ENCODE measurements around the gene MNT. TPM values are rescaled to one million over a fixed set of nuclear protein-coding genes. Genes with fewer than 3 reads are reported as not detected.

The MNT gene
- total RNA-seq, 1 experiment from 2014 or later = 24.4 TPM

GRCh38 chr17:2390199-2390836 is 10.5 kb downstream of the MNT start:
- TF ChIP-seq CTCF (IDR thresholded peaks at IDR 0.05; ENCODE audit: insufficient read depth in 1 of 2, low read depth in 1 of 2, low read length in 1 of 2, severe bottlenecking in 1 of 2, unreplicated experiment in 1 of 2) = no peak
- H3K9me3 Mint-ChIP-seq (ENCODE audit: unreplicated experiment) = no peaks in the 10 kb centered on the region
- Histone ChIP-seq H3K36me3 (ENCODE audit: control insufficient read depth, insufficient read depth, low read length) (no peaks in the 10 kb centered on the region), H3K4me1 (peaks cover 8% of the 10 kb centered on the region), H3K4me3 (ENCODE audit: low read depth, low read length) (no peak overlapping the region), H3K27me3 (replicated peaks; ENCODE audit: control insufficient read depth, insufficient read depth, low read length) (no peaks in the 10 kb centered on the region), H3K9me3 (no peaks in the 10 kb centered on the region)
- H3K27ac Mint-ChIP-seq (ENCODE audit: unreplicated experiment) = no peak overlapping the region
- H3K4me3 Mint-ChIP-seq (ENCODE audit: unreplicated experiment) = no peak overlapping the region
- no peaks in the 10 kb centered on the region for H3K4me1 Mint-ChIP-seq (ENCODE audit: low read depth, unreplicated experiment)
- DNase-seq = no peak
- peaks cover 46% of the 10 kb centered on the region for H3K36me3 Mint-ChIP-seq (ENCODE audit: insufficient read depth, unreplicated experiment)
- H3K27me3 Mint-ChIP-seq (ENCODE audit: insufficient read depth, unreplicated experiment) = no peaks in the 10 kb centered on the region
- intact Hi-C loops (cut with micrococcal nuclease; ENCODE audit: unreplicated experiment) = no loop called here
- ChIA-PET CTCF (interaction anchor here (0.6 to 4.6 kb wide), 2 partner anchors 7 to 979 kb away, joined by 5 to 53 read pairs; no protein-coding TSS in a partner anchor), POLR2A (interaction anchor here (0.5 kb wide), 1 partner anchor 12 kb away, joined by 5 read pairs; no protein-coding TSS in a partner anchor)
- no TSS peak for BruUV-seq (replicated peaks)

- H3K4me3 ChIP-seq (ENCODE audit: low read depth, low read length) = no peak overlapping the region
- Mint-ChIP-seq H3K4me3 (ENCODE audit: unreplicated experiment) (no peak overlapping the region), H3K9me3 (ENCODE audit: unreplicated experiment) (no peaks in the 10 kb centered on the region), H3K4me1 (ENCODE audit: low read depth, unreplicated experiment) (no peaks in the 10 kb centered on the region), H3K36me3 (ENCODE audit: insufficient read depth, unreplicated experiment) (peaks cover 40% of the 10 kb centered on the region), H3K27ac (ENCODE audit: unreplicated experiment) (no peak overlapping the region), H3K27me3 (ENCODE audit: insufficient read depth, unreplicated experiment) (no peaks in the 10 kb centered on the region)
- intact Hi-C loops (cut with micrococcal nuclease; ENCODE audit: unreplicated experiment) = no loop called here
- ChIA-PET CTCF (interaction anchor here (0.7 to 1.1 kb wide), 2 partner anchors 25 to 27 kb away, joined by 3 to 5 read pairs; no protein-coding TSS in a partner anchor), POLR2A (no interaction called here)
- H3K9me3 ChIP-seq = no peaks in the 10 kb centered on the region
- H3K4me1 ChIP-seq = no peaks in the 10 kb centered on the region
- DNase-seq = no peak
- no peaks in the 10 kb centered on the region for H3K36me3 ChIP-seq (ENCODE audit: control insufficient read depth, insufficient read depth, low read length)
- BruUV-seq (replicated peaks) = no TSS peak
- no peak for TF ChIP-seq CTCF (IDR thresholded peaks at IDR 0.05; ENCODE audit: insufficient read depth in 1 of 2, low read depth in 1 of 2, low read length in 1 of 2, severe bottlenecking in 1 of 2, unreplicated experiment in 1 of 2)
- H3K27me3 ChIP-seq (replicated peaks; ENCODE audit: control insufficient read depth, insufficient read depth, low read length) = no peaks in the 10 kb centered on the region
These were observed 12.2 kb downstream of the MNT start for GRCh38 chr17:2388683-2389055.

- POLR2A ChIA-PET = no interaction called here
- no peak for TF ChIP-seq CTCF (IDR thresholded peaks at IDR 0.05; ENCODE audit: insufficient read depth in 1 of 2, low read depth in 1 of 2, low read length in 1 of 2, severe bottlenecking in 1 of 2, unreplicated experiment in 1 of 2)
- Histone ChIP-seq H3K9me3 (no peaks in the 10 kb centered on the region), H3K4me3 (ENCODE audit: low read depth, low read length) (no peak overlapping the region), H3K36me3 (ENCODE audit: control insufficient read depth, insufficient read depth, low read length) (no peaks in the 10 kb centered on the region), H3K27me3 (replicated peaks; ENCODE audit: control insufficient read depth, insufficient read depth, low read length) (no peaks in the 10 kb centered on the region), H3K4me1 (no peaks in the 10 kb centered on the region)
- no peaks in the 10 kb centered on the region for H3K9me3 Mint-ChIP-seq (ENCODE audit: unreplicated experiment)
- H3K36me3 Mint-ChIP-seq (ENCODE audit: insufficient read depth, unreplicated experiment) = peaks cover 40% of the 10 kb centered on the region
- H3K4me1 Mint-ChIP-seq (ENCODE audit: low read depth, unreplicated experiment) = no peaks in the 10 kb centered on the region
- CTCF ChIA-PET = interaction anchor here (0.7 to 1.1 kb wide), 2 partner anchors 25 to 28 kb away, joined by 3 to 5 read pairs; no protein-coding TSS in a partner anchor
- no peak overlapping the region for H3K4me3 Mint-ChIP-seq (ENCODE audit: unreplicated experiment)
- intact Hi-C loops (cut with micrococcal nuclease; ENCODE audit: unreplicated experiment) = no loop called here
- no TSS peak for BruUV-seq (replicated peaks)
- H3K27me3 Mint-ChIP-seq (ENCODE audit: insufficient read depth, unreplicated experiment) = no peaks in the 10 kb centered on the region
- no peak overlapping the region for H3K27ac Mint-ChIP-seq (ENCODE audit: unreplicated experiment)
- no peak for DNase-seq
These were observed 12.7 kb downstream of the MNT start for GRCh38 chr17:2388020-2388682.

Measured in Caco-2 (cell line).